Endodermal cell (in vitro differentiated cells): ENCODE measurements around the gene IDH2. TPM values are rescaled to one million over a fixed set of nuclear protein-coding genes. Genes with fewer than 3 reads are reported as not detected.
A peak's percentile ranks its signal among the peaks of the same experiment; 100 is the strongest.

ENCODE experiments used
- DNase-seq: peaks from one replicate; pipeline ENCODE4 v3.0.0-alpha.2; 2017
- H3K27ac ChIP-seq: 2 replicates; pipeline ENCODE4 v1.5.1; 2013; ENCODE audit warnings: mild to moderate bottlenecking, low read depth, low read length, moderate library complexity
- H3K27me3 ChIP-seq: 2 replicates; pipeline ENCODE4 v1.6.1; 2013; ENCODE audit warnings: mild to moderate bottlenecking, low read length, moderate library complexity; ENCODE audit not compliant: insufficient read depth, control insufficient read depth, poor library complexity, severe bottlenecking
- H3K36me3 ChIP-seq: 2 replicates; pipeline ENCODE4 v1.7.0; 2013; ENCODE audit warnings: mild to moderate bottlenecking, low read length, moderate library complexity; ENCODE audit not compliant: control insufficient read depth, insufficient read depth
- H3K4me1 ChIP-seq: one replicate; pipeline ENCODE4 v1.7.0; 2013; ENCODE audit warnings: low read length; ENCODE audit not compliant: control insufficient read depth, insufficient read depth
- H3K4me3 ChIP-seq: 2 replicates; pipeline ENCODE4 v1.5.1; 2013; ENCODE audit warnings: mild to moderate bottlenecking, low read length, moderate library complexity
- H3K9ac ChIP-seq: 2 replicates; pipeline ENCODE4 v1.6.1; 2013; ENCODE audit warnings: mild to moderate bottlenecking, low read length, moderate library complexity; ENCODE audit not compliant: poor library complexity, severe bottlenecking; ENCODE audit errors: extremely low read depth
- H3K9me3 ChIP-seq: 2 replicates; pipeline ENCODE4 v1.6.1; 2013; ENCODE audit warnings: mild to moderate bottlenecking, low read length, moderate library complexity; ENCODE audit not compliant: control insufficient read depth
- H3K27ac Mint-ChIP-seq: 2 replicates; pipeline ENCODE4 v1.8.0; 2020; ENCODE audit warnings: mixed read lengths
- H3K27me3 Mint-ChIP-seq: 2 replicates; pipeline ENCODE4 v1.8.0; 2021; ENCODE audit warnings: mild to moderate bottlenecking, mixed read lengths; ENCODE audit not compliant: insufficient read depth
- H3K36me3 Mint-ChIP-seq: 2 replicates; pipeline ENCODE4 v1.8.0; 2020; ENCODE audit warnings: low read depth, mixed read lengths
- H3K4me1 Mint-ChIP-seq: 2 replicates; pipeline ENCODE4 v1.8.0; 2020; ENCODE audit warnings: mixed read lengths
- H3K4me3 Mint-ChIP-seq: 2 replicates; pipeline ENCODE4 v1.8.0; 2020; ENCODE audit warnings: mild to moderate bottlenecking, moderate library complexity, mixed read lengths
- H3K9me3 Mint-ChIP-seq: 2 replicates; pipeline ENCODE4 v1.8.0; 2020; ENCODE audit warnings: mild to moderate bottlenecking, mixed read lengths
- WGBS, 2 experiments: methylation state at CpG; one replicate each; pipeline versions ENCODE4 v1.1.5 to v1.1.7; 2013; ENCODE audit warnings: missing lambda C conversion rate in 2 of 2, mixed read lengths in 1 of 2; ENCODE audit not compliant: insufficient coverage in 1 of 2, insufficient read length in 1 of 2; 5-methylcytosine and 5-hydroxymethylcytosine counted together
- total RNA-seq, 2 donors: library from RNA; stranded (reverse); fragmentation: NEBNext Ultra II Directional in 1 of 2; extraction: Animal tissue kit (Norgen Biotek cat#: 25700) in 1 of 2; gene quantifications; 2 replicates in 1 of 2; 3 replicates in 1 of 2; pipeline ENCODE4 v1.2.1, GENCODE V29; 2021
- TF ChIP-seq, protein P1 (sequence below): fragments of 200-600 bp; sonication (generic); conservative IDR thresholded peaks from 2 replicates; pipeline ENCODE4 v1.5.0; 2021; ENCODE audit warnings: antibody characterized with exemption, mild to moderate bottlenecking

IDH2 gene
- total RNA-seq, 2 donors from 2014 or later = 27.0 to 50.8 TPM

DNA sequence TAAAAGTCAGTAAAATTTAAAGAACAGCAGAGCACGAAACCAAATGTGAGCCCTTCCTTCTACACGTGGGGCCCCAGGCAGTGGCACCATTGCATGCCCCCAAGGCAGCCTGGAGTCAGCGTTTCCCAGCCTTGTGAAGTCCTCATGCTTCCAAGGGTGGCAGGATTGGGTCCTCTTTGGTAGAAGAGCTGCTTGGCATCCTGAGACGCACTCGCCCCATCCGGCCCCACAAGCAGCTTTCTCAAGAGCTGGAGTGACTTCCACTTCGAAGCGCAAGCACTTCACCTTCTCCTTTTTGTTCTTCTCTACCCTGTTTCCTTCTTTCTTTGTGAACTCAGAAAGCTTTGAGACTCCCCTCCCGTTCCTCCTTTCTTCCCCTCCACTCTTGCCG is 66.4 kb downstream of the IDH2 start:
- peaks cover 70% of the 10 kb centered on the region for H3K4me1 Mint-ChIP-seq
- no peaks in the 10 kb centered on the region for H3K36me3 Mint-ChIP-seq
- peak overlapping the region; percentile 30 for H3K4me3 Mint-ChIP-seq
- 78 to 81% methylated on average over 8 to 10 of the region's 10 CpGs for WGBS, 2 experiments
- H3K27me3 Mint-ChIP-seq = no peaks in the 10 kb centered on the region
- Histone ChIP-seq H3K4me3 (no peak overlapping the region), H3K27ac (peak overlapping the region; percentile 95), H3K27me3 (no peaks in the 10 kb centered on the region), H3K36me3 (no peaks in the 10 kb centered on the region), H3K9me3 (no peaks in the 10 kb centered on the region), H3K9ac (no peak overlapping the region), H3K4me1 (peaks cover 17% of the 10 kb centered on the region)
- H3K9me3 Mint-ChIP-seq = no peaks in the 10 kb centered on the region
- peak overlapping the region; percentile 68 for H3K27ac Mint-ChIP-seq
- TF ChIP-seq, protein P1, sequence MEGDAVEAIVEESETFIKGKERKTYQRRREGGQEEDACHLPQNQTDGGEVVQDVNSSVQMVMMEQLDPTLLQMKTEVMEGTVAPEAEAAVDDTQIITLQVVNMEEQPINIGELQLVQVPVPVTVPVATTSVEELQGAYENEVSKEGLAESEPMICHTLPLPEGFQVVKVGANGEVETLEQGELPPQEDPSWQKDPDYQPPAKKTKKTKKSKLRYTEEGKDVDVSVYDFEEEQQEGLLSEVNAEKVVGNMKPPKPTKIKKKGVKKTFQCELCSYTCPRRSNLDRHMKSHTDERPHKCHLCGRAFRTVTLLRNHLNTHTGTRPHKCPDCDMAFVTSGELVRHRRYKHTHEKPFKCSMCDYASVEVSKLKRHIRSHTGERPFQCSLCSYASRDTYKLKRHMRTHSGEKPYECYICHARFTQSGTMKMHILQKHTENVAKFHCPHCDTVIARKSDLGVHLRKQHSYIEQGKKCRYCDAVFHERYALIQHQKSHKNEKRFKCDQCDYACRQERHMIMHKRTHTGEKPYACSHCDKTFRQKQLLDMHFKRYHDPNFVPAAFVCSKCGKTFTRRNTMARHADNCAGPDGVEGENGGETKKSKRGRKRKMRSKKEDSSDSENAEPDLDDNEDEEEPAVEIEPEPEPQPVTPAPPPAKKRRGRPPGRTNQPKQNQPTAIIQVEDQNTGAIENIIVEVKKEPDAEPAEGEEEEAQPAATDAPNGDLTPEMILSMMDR = no peak
- DNase-seq = no peak

DNA sequence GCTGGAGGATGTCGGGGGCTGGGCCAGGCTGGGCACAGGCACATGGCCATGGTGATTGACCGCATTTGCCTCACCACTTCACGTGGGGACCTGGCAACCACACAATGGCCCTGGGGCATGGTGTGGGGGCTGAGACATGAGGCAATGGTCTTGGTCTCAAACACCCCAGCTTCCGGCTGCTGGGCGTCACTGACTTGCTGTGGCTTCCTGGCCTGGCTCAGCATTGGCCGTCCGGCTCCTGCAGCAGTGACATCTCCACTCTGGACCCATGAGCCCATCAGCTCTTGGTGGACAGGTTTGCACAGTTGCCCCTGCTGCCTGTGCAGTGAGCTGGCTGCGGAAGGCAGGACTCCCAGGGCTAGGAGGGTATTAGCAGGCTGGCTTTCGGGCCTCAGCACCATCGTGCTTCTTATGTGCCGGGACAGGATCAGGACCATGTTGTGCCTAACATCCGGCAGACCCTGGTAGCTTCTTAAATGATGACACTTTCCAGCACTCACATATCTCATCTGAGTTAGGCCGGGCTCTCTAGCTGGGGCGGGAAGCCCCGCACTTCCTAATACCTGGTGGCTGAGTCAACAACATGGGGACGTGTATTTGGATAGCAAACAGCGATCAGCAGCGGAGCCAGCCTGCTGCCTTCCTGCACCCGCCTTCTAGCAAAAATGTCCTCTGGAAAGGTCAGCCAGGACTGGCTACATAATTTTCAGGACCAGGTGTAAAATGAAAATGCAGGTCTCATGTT is 67.0 kb downstream of the IDH2 start:
- peak overlapping the region; percentile 95 for H3K27ac ChIP-seq
- 81 to 86% methylated on average over 17 to 19 of the region's 19 CpGs for WGBS, 2 experiments
- H3K4me1 Mint-ChIP-seq = peaks cover 65% of the 10 kb centered on the region
- no peaks in the 10 kb centered on the region for H3K36me3 ChIP-seq
- no peaks in the 10 kb centered on the region for H3K9me3 ChIP-seq
- peak overlapping the region; percentile 68 for H3K27ac Mint-ChIP-seq
- H3K4me1 ChIP-seq = peaks cover 14% of the 10 kb centered on the region
- peak; percentile 73 for DNase-seq
- H3K27me3 ChIP-seq = no peaks in the 10 kb centered on the region
- no peak overlapping the region for H3K4me3 ChIP-seq
- peaks cover 2% of the 10 kb centered on the region for H3K36me3 Mint-ChIP-seq
- no peaks in the 10 kb centered on the region for H3K9me3 Mint-ChIP-seq
- H3K4me3 Mint-ChIP-seq = no peak overlapping the region
- TF ChIP-seq, protein P1 = no peak
- no peaks in the 10 kb centered on the region for H3K27me3 Mint-ChIP-seq
- H3K9ac ChIP-seq = no peak overlapping the region

DNA sequence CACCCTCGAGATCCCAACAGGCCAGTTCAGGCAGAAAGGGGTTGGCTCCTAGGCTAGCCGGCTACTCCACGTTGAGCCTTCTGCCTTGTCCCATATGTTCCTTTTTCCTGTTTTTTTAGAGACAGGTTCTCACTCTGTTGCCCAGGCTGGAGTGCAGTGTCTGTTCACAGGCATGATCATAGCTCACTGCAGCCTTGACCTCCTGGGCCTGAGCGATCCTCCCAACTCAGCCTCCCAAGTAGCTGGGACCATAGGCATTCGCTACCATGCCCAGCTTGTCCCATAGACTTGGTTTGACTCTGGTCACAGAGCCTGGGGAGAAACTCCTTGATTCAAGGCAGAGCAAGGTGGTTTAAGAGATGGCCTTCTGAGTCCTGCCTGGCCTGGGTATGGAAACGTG is 68.8 kb downstream of the IDH2 start:
- Mint-ChIP-seq H3K9me3 (no peaks in the 10 kb centered on the region), H3K36me3 (peaks cover 9% of the 10 kb centered on the region), H3K27ac (no peak overlapping the region), H3K4me1 (peaks cover 57% of the 10 kb centered on the region), H3K4me3 (no peak overlapping the region), H3K27me3 (no peaks in the 10 kb centered on the region)
- no peaks in the 10 kb centered on the region for H3K9me3 ChIP-seq
- peak; percentile 27 for DNase-seq
- H3K27me3 ChIP-seq = no peaks in the 10 kb centered on the region
- 73 to 74% methylated on average over 5 to 6 of the region's 6 CpGs for whole genome bisulfite sequencing, 2 experiments
- peaks cover 14% of the 10 kb centered on the region for H3K4me1 ChIP-seq
- no peak overlapping the region for H3K9ac ChIP-seq
- no peak overlapping the region for H3K4me3 ChIP-seq
- peaks cover 2% of the 10 kb centered on the region for H3K36me3 ChIP-seq
- TF ChIP-seq, protein P1 = no peak
- no peak overlapping the region for H3K27ac ChIP-seq

Other genes with a start within 250 kb of the IDH2 start
- 10 to 100 TPM; 39.5 to 54.4 TPM for gene AP3S2, start 208.5 kb downstream of the IDH2 start, total RNA-seq
- gene ARPIN, start 189.5 kb downstream of the IDH2 start, total RNA-seq = 10 to 100 TPM in 1 of 2 donors, 1 to 10 TPM in 1; 6.9 to 11.2 TPM
- gene ZNF710, start 101.1 kb downstream of the IDH2 start, total RNA-seq = 10 to 100 TPM; 31.8 to 39.1 TPM
- gene SEMA4B, start 98.9 kb upstream of the IDH2 start, total RNA-seq = 10 to 100 TPM; 25.1 to 33.1 TPM
- gene CIB1, start 131.5 kb upstream of the IDH2 start, total RNA-seq = 10 to 100 TPM; 31.3 to 34.0 TPM
- 1 to 10 TPM; 4.8 to 5.4 TPM for gene GDPGP1, start 131.7 kb upstream of the IDH2 start, total RNA-seq
- gene TTLL13, start 147.1 kb upstream of the IDH2 start, total RNA-seq = under 1 TPM; 0.15 to 0.46 TPM
- 100 to 1,000 TPM in 1 of 2 donors, 10 to 100 TPM in 1; 89.3 to 103 TPM for gene NGRN, start 163.2 kb upstream of the IDH2 start, total RNA-seq
- gene ZNF774, start 249.8 kb upstream of the IDH2 start, total RNA-seq = 1 to 10 TPM; 2.5 to 3.6 TPM